Activated CD4-positive, alpha-beta T cell treated with anti-CD3 and anti-CD28 coated beads, Interleukin-2, amount 10 ng/mL, durations not matched to agents 24 days and 14 days (primary cell): ENCODE measurements around the gene JAK1. TPM values are rescaled to one million over a fixed set of nuclear protein-coding genes. Genes with fewer than 3 reads are reported as not detected.

Source experiments
- total RNA-seq: library from RNA; stranded (reverse); gene quantifications from 2 replicates; pipeline ENCODE4 v1.2.3, GENCODE V29; 2022

The JAK1 gene
- total RNA-seq, 1 donor from 2014 or later = 86.6 TPM

Other genes starting within 250 kb of the JAK1 start
- 0.44 and 0.54 TPM in 2 replicates for gene RAVER2, start 221.5 kb downstream of the JAK1 start, total RNA-seq
- gene AK4, start 181.7 kb upstream of the JAK1 start, total RNA-seq = 135 and 138 TPM in 2 replicates